ENCODE data around the gene SAC3D1. TPM values are rescaled to one million over a fixed set of nuclear protein-coding genes. Genes with fewer than 3 reads are reported as not detected.

SAC3D1 gene
- total and polyA plus RNA-seq, 9 of the 15 experiments (the other 6 are each of a cell fraction or from before 2014, with no cell fraction given), result 0.20 to 35.2 (median 5.8) TPM

GRCh38 chr11:65013888-65014725, 26.9 kb upstream of the SAC3D1 start, which contains the start of gene ARL2 (continued):
- peak; percentile 99 for TF ChIP-seq HMGXB4 (CRISPR knock-in tag; IDR thresholded peaks at IDR 0.05)
- TF ChIP-seq HNRNPUL1 (IDR thresholded peaks at IDR 0.05; ENCODE audit: low read length), result no peak
- TF ChIP-seq ZSCAN32 (CRISPR knock-in tag; IDR thresholded peaks at IDR 0.05), result no peak
- TF ChIP-seq ASH1L (IDR thresholded peaks at IDR 0.05; ENCODE audit: borderline replicate concordance, low read depth, partially characterized antibody), result peak; percentile 50
- TF ChIP-seq VEZF1 (CRISPR knock-in tag; IDR thresholded peaks at IDR 0.05), result peak; percentile 69
- peak; percentile 69 for TF ChIP-seq TARDBP (IDR thresholded peaks at IDR 0.05)
- peak; percentile 86; the same call in 1 of the 2 replicates for TF ChIP-seq ZNF124 (CRISPR knock-in tag; IDR thresholded peaks at IDR 0.05)
- peak; percentile 48 to 53; a peak in 2 of 4 replicates for TF ChIP-seq MLLT1 (IDR thresholded peaks at IDR 0.05)
- TF ChIP-seq ZNF347 (CRISPR knock-in tag; IDR thresholded peaks at IDR 0.05; ENCODE audit: low read depth), result no peak
- no peak; the same call in 1 of the 2 replicates for TF ChIP-seq ZNF561 (CRISPR knock-in tag; conservative IDR thresholded peaks at IDR 0.05)
- no peak for TF ChIP-seq ZMIZ1 (IDR thresholded peaks at IDR 0.05; ENCODE audit: low read depth in 2 of 2, low read length in 2 of 2)
- no peak; the same call in 1 of the 2 replicates for TF ChIP-seq DPF2 (IDR thresholded peaks at IDR 0.05)
- TF ChIP-seq ZBTB12 (CRISPR knock-in tag; IDR thresholded peaks at IDR 0.05), result peak; percentile 40
- 0 out of 2 replicates have a peak, but pooled peaks have one; percentile 10 for TF ChIP-seq CBX5 (IDR thresholded peaks at IDR 0.05; ENCODE audit: borderline replicate concordance, low read depth)
- no peak for TF ChIP-seq ZNF277 (CRISPR knock-in tag; IDR thresholded peaks at IDR 0.05; ENCODE audit: borderline replicate concordance)
- 0 out of 2 replicates have a peak, but pooled peaks have one; percentile 70 for TF ChIP-seq KDM2B (CRISPR knock-in tag; IDR thresholded peaks at IDR 0.05)
